ENCODE data around the gene SELL. TPM values are rescaled to one million over a fixed set of nuclear protein-coding genes. Genes with fewer than 3 reads are reported as not detected.
"Not testable (repeated sequence)": the region's sequence is repeated elsewhere in the genome, so short reads cannot be mapped to it uniquely, and the experiment has no call there.

SELL gene
- total RNA-seq, 1 donor: not detected

GRCh38 chr1:169696273-169697100, 14.9 kb downstream of the SELL start:
- no peak overlapping the region for H3K4me3 ChIP-seq (ENCODE audit: low read depth, low read length)
- TF ChIP-seq CTCF (IDR thresholded peaks at IDR 0.05; ENCODE audit: insufficient read depth, low read depth, low read length): no peak
- DNase-seq (ENCODE audit: low read depth): no peak

- no peak for DNase-seq (ENCODE audit: low read depth)
- H3K4me3 ChIP-seq (ENCODE audit: low read depth, low read length): no peak overlapping the region
- TF ChIP-seq CTCF (IDR thresholded peaks at IDR 0.05; ENCODE audit: insufficient read depth, low read depth, low read length): no peak
These were observed 16.9 kb downstream of the SELL start for GRCh38 chr1:169694304-169695075.

- DNase-seq (ENCODE audit: low read depth): no peak
- H3K4me3 ChIP-seq (ENCODE audit: low read depth, low read length): no peak overlapping the region
- no peak for TF ChIP-seq CTCF (IDR thresholded peaks at IDR 0.05; ENCODE audit: insufficient read depth, low read depth, low read length)
These were observed 18.5 kb downstream of the SELL start for GRCh38 chr1:169692756-169693460.

GRCh38 chr1:169690489-169690888, 20.9 kb downstream of the SELL start:
- no peak for DNase-seq (ENCODE audit: low read depth)
- no peak for TF ChIP-seq CTCF (IDR thresholded peaks at IDR 0.05; ENCODE audit: insufficient read depth, low read depth, low read length)
- H3K4me3 ChIP-seq (ENCODE audit: low read depth, low read length): no peak overlapping the region

- no peak for TF ChIP-seq CTCF (IDR thresholded peaks at IDR 0.05; ENCODE audit: insufficient read depth, low read depth, low read length)
- DNase-seq (ENCODE audit: low read depth): no peak
- H3K4me3 ChIP-seq (ENCODE audit: low read depth, low read length): no peak overlapping the region
These were observed 22.0 kb downstream of the SELL start for GRCh38 chr1:169689395-169689794.

GRCh38 chr1:169688377-169688776, 23.0 kb downstream of the SELL start:
- H3K4me3 ChIP-seq (ENCODE audit: low read depth, low read length); DNase-seq (ENCODE audit: low read depth): not testable (repeated sequence)

GRCh38 chr1:169683661-169684060, 27.8 kb downstream of the SELL start:
- no peak for TF ChIP-seq CTCF (IDR thresholded peaks at IDR 0.05; ENCODE audit: insufficient read depth, low read depth, low read length)
- H3K4me3 ChIP-seq (ENCODE audit: low read depth, low read length): no peak overlapping the region
- DNase-seq (ENCODE audit: low read depth): no peak

GRCh38 chr1:169683168-169683567, 28.3 kb downstream of the SELL start:
- DNase-seq (ENCODE audit: low read depth); H3K4me3 ChIP-seq (ENCODE audit: low read depth, low read length): not testable (repeated sequence)

Data from fibroblast of villous mesenchyme (primary cell).